ENCODE data around the gene NPAS3. TPM values are rescaled to one million over a fixed set of nuclear protein-coding genes. Genes with fewer than 3 reads are reported as not detected.

NPAS3 gene
- total RNA-seq, 1 experiment from 2014 or later = not detected

DNA sequence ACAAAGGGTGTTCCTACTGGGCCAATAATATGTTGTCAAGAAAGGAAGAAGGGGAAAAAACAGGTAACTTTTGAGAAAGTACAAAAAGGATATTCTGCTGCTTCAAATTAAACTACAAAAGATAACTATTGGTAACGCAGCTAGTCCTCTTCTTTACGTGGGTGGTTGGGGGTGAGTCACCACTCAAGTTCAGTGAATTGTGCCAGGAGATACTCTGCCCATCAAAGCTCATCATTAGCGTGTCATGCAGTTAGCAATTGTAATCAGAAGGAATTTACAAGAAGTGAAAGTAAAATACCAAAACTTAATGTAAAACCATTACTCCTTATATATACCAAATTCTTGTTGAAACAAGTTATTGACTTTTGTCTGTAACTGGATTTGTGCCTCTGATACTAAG is 342.0 kb downstream of the NPAS3 start:
- H3K27ac ChIP-seq = no peak overlapping the region
- intact Hi-C loops (cut with micrococcal nuclease; ENCODE audit: unreplicated experiment) = no loop called here
- BruUV-seq (replicated peaks) = no TSS peak
- POLR2A ChIA-PET (ENCODE audit: unreplicated experiment) = no interaction called here
- CTCF ChIA-PET = no interaction called here
- no peak overlapping the region for H2AFZ ChIP-seq
- H3K4me3 ChIP-seq = no peak overlapping the region
- no peaks in the 10 kb centered on the region for H4K20me1 ChIP-seq (ENCODE audit: insufficient read depth)
- no peaks in the 10 kb centered on the region for H3K9me2 ChIP-seq (ENCODE audit: insufficient read depth)
- DNase-seq = no peak
- no peaks in the 10 kb centered on the region for H3K27me3 ChIP-seq (ENCODE audit: insufficient read depth, low read depth)
- H3K9me3 ChIP-seq (ENCODE audit: insufficient read depth, low read depth) = no peaks in the 10 kb centered on the region
- H3K36me3 ChIP-seq (ENCODE audit: low read depth) = no peaks in the 10 kb centered on the region
- no peaks in the 10 kb centered on the region for H3F3A ChIP-seq (ENCODE audit: insufficient read depth, low read depth)
- TF ChIP-seq, protein P1, sequence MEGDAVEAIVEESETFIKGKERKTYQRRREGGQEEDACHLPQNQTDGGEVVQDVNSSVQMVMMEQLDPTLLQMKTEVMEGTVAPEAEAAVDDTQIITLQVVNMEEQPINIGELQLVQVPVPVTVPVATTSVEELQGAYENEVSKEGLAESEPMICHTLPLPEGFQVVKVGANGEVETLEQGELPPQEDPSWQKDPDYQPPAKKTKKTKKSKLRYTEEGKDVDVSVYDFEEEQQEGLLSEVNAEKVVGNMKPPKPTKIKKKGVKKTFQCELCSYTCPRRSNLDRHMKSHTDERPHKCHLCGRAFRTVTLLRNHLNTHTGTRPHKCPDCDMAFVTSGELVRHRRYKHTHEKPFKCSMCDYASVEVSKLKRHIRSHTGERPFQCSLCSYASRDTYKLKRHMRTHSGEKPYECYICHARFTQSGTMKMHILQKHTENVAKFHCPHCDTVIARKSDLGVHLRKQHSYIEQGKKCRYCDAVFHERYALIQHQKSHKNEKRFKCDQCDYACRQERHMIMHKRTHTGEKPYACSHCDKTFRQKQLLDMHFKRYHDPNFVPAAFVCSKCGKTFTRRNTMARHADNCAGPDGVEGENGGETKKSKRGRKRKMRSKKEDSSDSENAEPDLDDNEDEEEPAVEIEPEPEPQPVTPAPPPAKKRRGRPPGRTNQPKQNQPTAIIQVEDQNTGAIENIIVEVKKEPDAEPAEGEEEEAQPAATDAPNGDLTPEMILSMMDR (conservative IDR thresholded peaks at IDR 0.05) = no peak
- no peak for TF ChIP-seq EZH2 (IDR thresholded peaks at IDR 0.05; ENCODE audit: low read depth)
- no peak overlapping the region for H3K4me2 ChIP-seq
- H3K79me2 ChIP-seq (ENCODE audit: low read depth) = no peaks in the 10 kb centered on the region
- no peaks in the 10 kb centered on the region for H3K4me1 ChIP-seq (replicated peaks; ENCODE audit: insufficient read depth)

DNA sequence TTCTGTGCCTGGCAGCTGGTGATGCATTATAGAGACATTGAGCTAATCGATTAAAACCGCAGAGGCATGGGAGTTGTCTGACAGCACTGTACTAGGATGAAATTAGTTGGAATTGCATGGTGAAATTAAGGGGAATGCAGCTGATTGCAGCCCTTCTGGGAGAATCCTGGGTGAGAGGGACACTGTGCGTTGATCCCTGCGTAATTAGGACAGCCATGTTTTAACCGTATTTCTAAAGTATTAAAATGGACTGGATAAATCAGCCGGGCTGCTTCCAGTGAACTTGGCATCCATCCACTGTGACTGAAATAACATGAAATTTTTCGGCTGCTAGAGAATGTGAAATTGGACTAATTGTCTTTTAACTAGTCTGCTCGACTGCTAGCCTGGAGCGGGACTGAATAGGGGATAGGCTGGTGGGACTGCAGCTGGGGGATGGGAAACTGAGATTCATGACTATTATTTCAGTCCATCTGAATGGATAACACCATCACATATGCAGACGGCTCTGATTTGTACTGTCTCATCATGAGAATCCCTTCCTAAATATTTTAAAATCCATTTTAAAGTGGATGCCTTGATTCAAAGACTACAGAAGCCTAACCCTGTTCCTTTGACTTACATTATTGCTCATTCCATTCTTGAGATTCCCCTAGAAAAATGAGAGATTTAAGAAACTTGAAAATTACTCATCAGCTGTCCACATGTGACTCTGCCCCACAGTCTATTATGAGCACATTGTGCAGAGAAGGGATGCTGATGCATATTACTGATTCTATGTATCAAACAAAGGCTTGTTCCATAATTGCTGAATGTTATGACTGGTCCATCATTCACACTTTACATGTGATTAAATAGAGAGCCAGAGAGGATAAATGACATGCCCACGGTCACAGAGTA is 343.9 kb downstream of the NPAS3 start:
- intact Hi-C loops (cut with micrococcal nuclease; ENCODE audit: unreplicated experiment) = no loop called here
- H2AFZ ChIP-seq = no peak overlapping the region
- TF ChIP-seq, protein P1 (conservative IDR thresholded peaks at IDR 0.05) = no peak
- no peak for TF ChIP-seq EZH2 (IDR thresholded peaks at IDR 0.05; ENCODE audit: low read depth)
- no peak overlapping the region for H3K4me2 ChIP-seq
- no peaks in the 10 kb centered on the region for H4K20me1 ChIP-seq (ENCODE audit: insufficient read depth)
- H3K9me3 ChIP-seq (ENCODE audit: insufficient read depth, low read depth) = no peaks in the 10 kb centered on the region
- no peak overlapping the region for H3K27ac ChIP-seq
- no peaks in the 10 kb centered on the region for H3K9me2 ChIP-seq (ENCODE audit: insufficient read depth)
- no TSS peak for BruUV-seq (replicated peaks)
- CTCF ChIA-PET = no interaction called here
- POLR2A ChIA-PET (ENCODE audit: unreplicated experiment) = no interaction called here
- H3K27me3 ChIP-seq (ENCODE audit: insufficient read depth, low read depth) = no peaks in the 10 kb centered on the region
- H3F3A ChIP-seq (ENCODE audit: insufficient read depth, low read depth) = no peaks in the 10 kb centered on the region
- H3K79me2 ChIP-seq (ENCODE audit: low read depth) = no peaks in the 10 kb centered on the region
- no peaks in the 10 kb centered on the region for H3K4me1 ChIP-seq (replicated peaks; ENCODE audit: insufficient read depth)
- no peak for DNase-seq
- no peaks in the 10 kb centered on the region for H3K36me3 ChIP-seq (ENCODE audit: low read depth)
- no peak overlapping the region for H3K4me3 ChIP-seq

DNA sequence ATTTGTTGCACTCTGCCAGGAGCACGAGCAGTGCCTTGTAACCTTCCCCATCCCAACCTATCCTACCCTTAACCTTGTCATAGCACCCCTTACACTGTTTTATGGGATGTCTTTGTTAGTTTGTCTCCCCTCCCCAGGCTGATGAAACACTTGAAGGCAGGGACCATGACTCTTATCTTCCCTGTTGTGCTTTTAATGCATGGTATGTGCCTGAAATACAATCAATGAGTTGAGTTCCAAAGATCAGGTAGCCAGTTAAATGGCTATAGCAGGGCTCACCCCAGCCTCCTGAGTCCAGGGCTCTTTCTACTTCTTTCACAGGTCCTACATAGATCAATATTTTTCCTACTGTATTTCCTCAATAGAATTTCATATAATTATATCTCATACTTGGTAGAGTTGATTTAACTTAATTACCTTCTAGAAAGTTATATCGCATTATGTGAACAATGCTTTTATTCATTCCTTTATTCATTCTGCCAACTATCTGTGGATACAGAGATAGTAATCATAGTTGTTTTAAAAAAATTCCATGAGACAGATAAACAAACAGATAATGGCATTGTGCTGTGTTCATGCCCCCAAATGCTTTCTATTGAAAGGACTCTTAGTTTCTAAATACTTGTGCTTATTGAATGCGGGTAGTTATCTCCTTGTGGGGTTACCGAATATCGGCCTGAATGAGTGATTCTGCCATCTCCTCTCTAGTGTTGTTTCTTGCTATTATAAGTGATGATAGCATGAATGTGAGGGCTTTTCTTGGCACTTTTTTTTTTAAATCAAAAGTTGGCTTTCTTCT is 347.4 kb downstream of the NPAS3 start:
- CTCF ChIA-PET = no interaction called here
- Histone ChIP-seq H3K9me2 (ENCODE audit: insufficient read depth) (no peaks in the 10 kb centered on the region), H3K4me1 (replicated peaks; ENCODE audit: insufficient read depth) (no peaks in the 10 kb centered on the region), H4K20me1 (ENCODE audit: insufficient read depth) (no peaks in the 10 kb centered on the region), H3K4me2 (no peak overlapping the region), H3K27me3 (ENCODE audit: insufficient read depth, low read depth) (no peaks in the 10 kb centered on the region), H3K4me3 (no peak overlapping the region), H3K9me3 (ENCODE audit: insufficient read depth, low read depth) (no peaks in the 10 kb centered on the region), H3F3A (ENCODE audit: insufficient read depth, low read depth) (no peaks in the 10 kb centered on the region), H2AFZ (no peak overlapping the region), H3K27ac (no peak overlapping the region), H3K79me2 (ENCODE audit: low read depth) (no peaks in the 10 kb centered on the region), H3K36me3 (ENCODE audit: low read depth) (no peaks in the 10 kb centered on the region)
- intact Hi-C loops (cut with micrococcal nuclease; ENCODE audit: unreplicated experiment) = no loop called here
- TF ChIP-seq, protein P1 (conservative IDR thresholded peaks at IDR 0.05) = no peak
- TF ChIP-seq EZH2 (IDR thresholded peaks at IDR 0.05; ENCODE audit: low read depth) = no peak
- no TSS peak for BruUV-seq (replicated peaks)
- no peak for DNase-seq
- POLR2A ChIA-PET (ENCODE audit: unreplicated experiment) = no interaction called here
